ENCODE results near the gene ACTN4.
"Not testable (repeated sequence)": the region's sequence is repeated elsewhere in the genome, so short reads cannot be mapped to it uniquely, and the experiment has no call there.

Gene ACTN4

GRCh38 chr19:38647368-38647965 lies at the start of gene ACTN4:
TSS of gene ACTN4 (plus strand) at chr19:38647649. CDS start at chr19:38647746, 97 bp downstream.
- no peak for TF ChIP-seq CTCF (conservative IDR thresholded peaks at IDR 0.05; ENCODE audit: low read length)
- peak within 1 kb of the TSS; percentile 96 for H3K4me3 ChIP-seq (ENCODE audit: low read length)
- peak; percentile 93 for DNase-seq (ENCODE audit: low read depth)

- TF ChIP-seq CTCF (conservative IDR thresholded peaks at IDR 0.05; ENCODE audit: low read length) = no peak
- DNase-seq (ENCODE audit: low read depth) = no peak
- no peak overlapping the region for H3K4me3 ChIP-seq (ENCODE audit: low read length)
Measured at GRCh38 chr19:38599722-38600121, 47.7 kb upstream of the ACTN4 start.

- H3K4me3 ChIP-seq (ENCODE audit: low read length); DNase-seq (ENCODE audit: low read depth): not testable (repeated sequence)
Measured at GRCh38 chr19:38602856-38603255, 44.6 kb upstream of the ACTN4 start.

GRCh38 chr19:38606131-38606530 lies 41.3 kb upstream of the ACTN4 start:
- no peak for DNase-seq (ENCODE audit: low read depth)
- TF ChIP-seq CTCF (conservative IDR thresholded peaks at IDR 0.05; ENCODE audit: low read length) = no peak

GRCh38 chr19:38614289-38614688 lies 33.2 kb upstream of the ACTN4 start:
- no peak for TF ChIP-seq CTCF (conservative IDR thresholded peaks at IDR 0.05; ENCODE audit: low read length)
- no peak overlapping the region for H3K4me3 ChIP-seq (ENCODE audit: low read length)
- DNase-seq (ENCODE audit: low read depth) = no peak

More at GRCh38 chr19:38606131-38606530, 41.3 kb upstream of the ACTN4 start:
- H3K4me3 ChIP-seq (ENCODE audit: low read length) = no peak overlapping the region

- no peak for TF ChIP-seq CTCF (conservative IDR thresholded peaks at IDR 0.05; ENCODE audit: low read length)
- H3K4me3 ChIP-seq (ENCODE audit: low read length) = no peak overlapping the region
- DNase-seq (ENCODE audit: low read depth) = no peak
Measured at GRCh38 chr19:38615007-38615581, 32.4 kb upstream of the ACTN4 start.

- DNase-seq (ENCODE audit: low read depth) = no peak
- no peak overlapping the region for H3K4me3 ChIP-seq (ENCODE audit: low read length)
- no peak for TF ChIP-seq CTCF (conservative IDR thresholded peaks at IDR 0.05; ENCODE audit: low read length)
Measured at GRCh38 chr19:38616265-38616664, 31.2 kb upstream of the ACTN4 start.
